AG09309 (cell line): ENCODE results near the gene ERP27.

ENCODE experiments used
- DNase-seq: peaks from one replicate; pipeline ENCODE4 v3.0.0-alpha.2; 2010; ENCODE audit warnings: low read depth
- H3K4me3 ChIP-seq: 2 replicates; pipeline ENCODE4 v1.5.1; 2011; ENCODE audit warnings: mild to moderate bottlenecking, low read depth, low read length, moderate library complexity; ENCODE audit not compliant: control insufficient read depth
- TF ChIP-seq, protein P1 (sequence below): IDR thresholded peaks from 2 replicates; pipeline ENCODE4 v1.5.1; 2011; ENCODE audit warnings: mild to moderate bottlenecking, low read depth, low read length, inconsistent platforms; ENCODE audit not compliant: insufficient read depth, control insufficient read depth; ENCODE audit errors: missing control alignments

Gene ERP27

DNA sequence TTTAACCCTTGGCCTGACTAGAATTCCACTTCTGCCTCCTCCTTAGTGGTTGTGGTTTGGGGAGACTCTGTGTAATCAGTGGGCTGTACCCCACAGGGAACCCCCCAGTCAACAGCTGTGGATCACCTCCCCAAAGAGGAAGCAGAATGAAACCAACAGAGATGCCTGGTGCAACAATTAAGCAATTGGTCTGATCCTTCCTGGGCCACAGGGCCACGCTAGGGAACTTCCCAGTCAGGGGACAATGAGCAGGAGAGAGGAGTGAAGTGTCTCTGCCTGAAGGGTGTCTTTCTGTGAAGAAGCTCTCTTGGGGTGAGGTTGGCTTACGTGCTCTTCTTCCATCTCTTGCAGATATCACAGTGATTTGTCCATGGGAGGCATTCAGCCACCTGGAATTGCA is 42.7 kb upstream of the ERP27 start:
- DNase-seq, result no peak
- TF ChIP-seq, protein P1, sequence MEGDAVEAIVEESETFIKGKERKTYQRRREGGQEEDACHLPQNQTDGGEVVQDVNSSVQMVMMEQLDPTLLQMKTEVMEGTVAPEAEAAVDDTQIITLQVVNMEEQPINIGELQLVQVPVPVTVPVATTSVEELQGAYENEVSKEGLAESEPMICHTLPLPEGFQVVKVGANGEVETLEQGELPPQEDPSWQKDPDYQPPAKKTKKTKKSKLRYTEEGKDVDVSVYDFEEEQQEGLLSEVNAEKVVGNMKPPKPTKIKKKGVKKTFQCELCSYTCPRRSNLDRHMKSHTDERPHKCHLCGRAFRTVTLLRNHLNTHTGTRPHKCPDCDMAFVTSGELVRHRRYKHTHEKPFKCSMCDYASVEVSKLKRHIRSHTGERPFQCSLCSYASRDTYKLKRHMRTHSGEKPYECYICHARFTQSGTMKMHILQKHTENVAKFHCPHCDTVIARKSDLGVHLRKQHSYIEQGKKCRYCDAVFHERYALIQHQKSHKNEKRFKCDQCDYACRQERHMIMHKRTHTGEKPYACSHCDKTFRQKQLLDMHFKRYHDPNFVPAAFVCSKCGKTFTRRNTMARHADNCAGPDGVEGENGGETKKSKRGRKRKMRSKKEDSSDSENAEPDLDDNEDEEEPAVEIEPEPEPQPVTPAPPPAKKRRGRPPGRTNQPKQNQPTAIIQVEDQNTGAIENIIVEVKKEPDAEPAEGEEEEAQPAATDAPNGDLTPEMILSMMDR, result no peak
- no peak overlapping the region for H3K4me3 ChIP-seq

DNA sequence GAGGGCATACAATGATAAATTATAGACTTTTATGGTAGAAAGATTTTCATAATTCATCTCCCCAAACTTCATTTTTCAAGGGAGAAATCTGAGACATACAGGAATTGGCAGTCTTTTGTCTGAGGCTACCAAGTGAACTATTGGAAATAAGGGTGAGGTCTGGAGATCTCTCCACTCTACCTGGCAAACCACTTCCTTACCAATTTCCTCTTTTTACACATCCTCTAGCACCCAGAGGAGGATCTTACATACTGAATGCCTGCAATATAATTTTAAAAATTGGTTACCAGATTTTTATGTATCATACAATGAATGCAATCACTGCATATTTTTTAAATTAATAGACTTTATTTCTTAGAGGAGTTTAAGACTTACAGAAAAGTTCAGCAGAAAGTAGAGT is 41.1 kb upstream of the ERP27 start:
- TF ChIP-seq, protein P1, result no peak
- DNase-seq, result no peak
- H3K4me3 ChIP-seq, result no peak overlapping the region

DNA sequence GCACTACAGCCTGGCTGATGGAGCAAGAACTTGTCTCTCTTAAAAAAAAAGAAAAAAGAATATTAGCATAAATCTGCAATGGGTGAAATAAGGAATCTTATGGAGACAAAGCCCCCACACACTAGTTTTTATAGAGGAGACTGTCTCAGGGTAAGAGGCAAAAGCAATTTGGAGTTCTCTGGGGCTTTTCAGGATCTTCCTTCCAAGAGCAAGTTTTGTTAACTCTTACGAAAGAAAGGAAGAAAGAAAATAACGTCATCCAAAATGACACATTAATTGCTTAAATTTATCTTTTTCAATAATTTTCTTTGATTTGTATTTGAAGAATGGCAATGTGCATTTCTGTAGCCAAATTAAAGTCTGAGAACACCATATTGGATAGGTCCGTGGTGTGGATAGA is 38.3 kb upstream of the ERP27 start:
- H3K4me3 ChIP-seq, result no peak overlapping the region
- DNase-seq, result no peak
- TF ChIP-seq, protein P1, result no peak

DNA sequence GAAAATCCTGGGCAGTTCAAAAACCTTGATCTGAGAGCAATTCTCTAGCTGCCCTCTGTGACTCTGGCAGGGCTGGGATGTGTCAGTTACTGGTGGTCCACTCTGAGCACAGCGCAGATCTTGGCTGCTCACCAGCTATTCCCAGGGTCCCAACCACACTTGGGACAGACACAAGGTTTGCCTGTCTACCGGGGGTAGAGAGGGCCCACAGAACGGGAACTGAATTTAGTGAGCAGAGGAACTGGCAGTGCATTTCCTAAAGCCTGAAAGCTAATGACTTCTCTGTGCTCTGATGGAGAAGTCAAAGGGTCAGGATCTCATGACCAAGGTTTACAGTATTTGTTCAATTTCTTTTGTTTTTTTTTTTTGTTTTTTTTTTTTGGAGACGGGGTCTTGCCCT is 37.1 kb upstream of the ERP27 start:
- H3K4me3 ChIP-seq, result no peak overlapping the region
- TF ChIP-seq, protein P1, result no peak
- no peak for DNase-seq

DNA sequence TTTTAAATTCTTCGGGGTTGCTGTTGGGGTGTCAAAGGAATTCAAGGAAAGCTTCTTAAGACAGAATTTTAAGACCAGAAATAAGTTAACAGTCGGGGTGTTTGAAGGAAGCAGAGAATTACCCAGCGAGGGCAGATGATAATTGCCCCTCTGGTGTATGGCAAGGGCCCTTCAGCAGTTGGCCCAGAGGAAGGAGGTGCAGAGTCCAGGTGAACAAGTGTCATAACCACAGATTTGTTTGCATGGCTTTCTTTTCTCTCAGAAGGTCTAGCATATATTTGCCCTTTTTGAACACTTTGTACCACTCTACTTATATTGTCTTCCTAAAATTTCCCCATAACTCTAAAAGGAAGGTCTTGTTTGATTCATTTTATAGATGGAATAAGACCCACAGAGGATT is 36.3 kb upstream of the ERP27 start:
- TF ChIP-seq, protein P1, result no peak
- no peak for DNase-seq
- H3K4me3 ChIP-seq, result no peak overlapping the region

DNA sequence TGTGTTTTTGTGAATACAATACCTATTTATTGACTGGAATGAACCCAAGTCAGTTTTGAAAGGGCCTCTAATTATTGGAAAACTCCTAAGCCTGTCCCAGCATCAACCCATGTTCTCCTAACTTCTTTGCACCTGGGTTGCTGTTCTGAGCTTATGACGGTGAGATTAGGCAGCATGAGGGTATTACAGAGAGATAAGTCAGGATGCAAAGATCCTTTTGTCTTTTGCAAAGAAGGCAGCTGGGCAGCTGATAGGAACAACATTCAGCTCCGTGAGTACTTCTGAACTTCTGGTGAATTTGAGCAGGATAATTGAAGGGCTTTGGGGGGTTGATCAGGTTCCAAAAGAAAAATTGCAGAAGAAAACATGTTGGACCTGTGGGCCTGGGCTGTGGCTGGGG is 34.5 kb upstream of the ERP27 start, which contains the start of gene PDE6H:
PDE6H (plus strand) TSS at position 227 of the 400 bp plus-strand sequence. CDS start 4,971 bp downstream, outside the sequence.
- TF ChIP-seq, protein P1, result no peak
- DNase-seq, result no peak
- no peak within 1 kb of the TSS for H3K4me3 ChIP-seq

DNA sequence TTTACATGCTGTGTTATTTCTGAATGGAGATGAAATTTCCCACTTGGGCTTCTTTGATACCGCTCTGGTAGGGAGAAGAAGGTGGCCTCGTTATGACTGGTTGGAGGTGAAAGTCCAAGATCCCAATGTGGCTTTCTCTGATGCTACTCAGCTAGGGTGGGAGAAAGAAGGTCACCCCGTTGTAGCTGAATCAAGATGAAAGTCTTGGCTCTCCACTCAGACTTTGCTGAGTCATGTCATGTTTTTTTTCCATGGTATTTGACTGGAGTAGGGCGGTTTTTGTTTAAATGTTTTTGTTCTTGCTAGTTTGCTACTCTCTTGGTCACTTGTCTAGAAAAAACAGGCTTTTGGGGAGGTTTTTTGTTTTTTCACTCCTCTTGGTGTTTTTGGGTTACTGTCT is 32.1 kb upstream of the ERP27 start:
- TF ChIP-seq, protein P1, result no peak
- no peak for DNase-seq

More for the DNA sequence above, 32.1 kb upstream of the ERP27 start:
- no peak overlapping the region for H3K4me3 ChIP-seq
